ENCODE results near the gene DEPDC5. TPM values are rescaled to one million over a fixed set of nuclear protein-coding genes. Genes with fewer than 3 reads are reported as not detected.

The DEPDC5 gene
- total RNA-seq, 4 donors from 2014 or later: 11.7 to 15.4 (median 13.3) TPM

DNA sequence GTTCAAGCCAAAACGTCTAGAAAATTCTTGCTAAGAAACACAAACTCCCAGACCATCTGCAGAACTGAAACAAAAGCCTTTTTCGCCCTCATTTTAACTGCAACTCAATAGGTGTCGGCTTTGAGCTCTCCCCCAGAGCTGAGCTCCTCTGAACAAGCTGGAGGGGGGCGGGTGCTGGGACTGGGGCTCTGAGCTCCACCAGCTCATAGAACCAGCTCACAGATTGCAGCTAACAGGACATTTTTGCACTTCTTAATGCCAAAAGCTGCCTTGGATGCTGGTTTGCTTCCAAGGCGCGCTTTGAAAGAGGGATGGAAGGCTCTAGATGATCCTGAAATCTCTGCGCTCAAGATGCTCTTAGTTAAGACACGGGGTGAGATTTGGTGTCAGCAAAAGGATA is 184.5 kb downstream of the DEPDC5 start:
- 75% methylated on average over 8 of the region's 8 CpGs for WGBS, 2 donors
- TF ChIP-seq POLR2A (IDR thresholded peaks at IDR 0.05): no peak
- TF ChIP-seq, protein P1, sequence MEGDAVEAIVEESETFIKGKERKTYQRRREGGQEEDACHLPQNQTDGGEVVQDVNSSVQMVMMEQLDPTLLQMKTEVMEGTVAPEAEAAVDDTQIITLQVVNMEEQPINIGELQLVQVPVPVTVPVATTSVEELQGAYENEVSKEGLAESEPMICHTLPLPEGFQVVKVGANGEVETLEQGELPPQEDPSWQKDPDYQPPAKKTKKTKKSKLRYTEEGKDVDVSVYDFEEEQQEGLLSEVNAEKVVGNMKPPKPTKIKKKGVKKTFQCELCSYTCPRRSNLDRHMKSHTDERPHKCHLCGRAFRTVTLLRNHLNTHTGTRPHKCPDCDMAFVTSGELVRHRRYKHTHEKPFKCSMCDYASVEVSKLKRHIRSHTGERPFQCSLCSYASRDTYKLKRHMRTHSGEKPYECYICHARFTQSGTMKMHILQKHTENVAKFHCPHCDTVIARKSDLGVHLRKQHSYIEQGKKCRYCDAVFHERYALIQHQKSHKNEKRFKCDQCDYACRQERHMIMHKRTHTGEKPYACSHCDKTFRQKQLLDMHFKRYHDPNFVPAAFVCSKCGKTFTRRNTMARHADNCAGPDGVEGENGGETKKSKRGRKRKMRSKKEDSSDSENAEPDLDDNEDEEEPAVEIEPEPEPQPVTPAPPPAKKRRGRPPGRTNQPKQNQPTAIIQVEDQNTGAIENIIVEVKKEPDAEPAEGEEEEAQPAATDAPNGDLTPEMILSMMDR (IDR thresholded peaks at IDR 0.05): no peak
- DNase-seq (ENCODE audit: low spot score in 2 of 2): no peak

GRCh38 chr22:31940506-31940905 is 186.7 kb downstream of the DEPDC5 start:
- WGBS, 2 donors: 87 to 89% methylated on average over 9 of the region's 9 CpGs
- intact Hi-C loops (cut with DNase I; ENCODE audit: low total_unique reads): loop anchor here (10.0 kb wide), 1 partner anchor 386 kb away; no protein-coding TSS in a partner anchor

More for the DNA sequence above, 184.5 kb downstream of the DEPDC5 start:
- intact Hi-C loops (cut with DNase I; ENCODE audit: low total_unique reads): no loop called here
- H3K4me3 ChIP-seq (ENCODE audit: low read depth, poor library complexity, severe bottlenecking): no peak overlapping the region

DNA sequence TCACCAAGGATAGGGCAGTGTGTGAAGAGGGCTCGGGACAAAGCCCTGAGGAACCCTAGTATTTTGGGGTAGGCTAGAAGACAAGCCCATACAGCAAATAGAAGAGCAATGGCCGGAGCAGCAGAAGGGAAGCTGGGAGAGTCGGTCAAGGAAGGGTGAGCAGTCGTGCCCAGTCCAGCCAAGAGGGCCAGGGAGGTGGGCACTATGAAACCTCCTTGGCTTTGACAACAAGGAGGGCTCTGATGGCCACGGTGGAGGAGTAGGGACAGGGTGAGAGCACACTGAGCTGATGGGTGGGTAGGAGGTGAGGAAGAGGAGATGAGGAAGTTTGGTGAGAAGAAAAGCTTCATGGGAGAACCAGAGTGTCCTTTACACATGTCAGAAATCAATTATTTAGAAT is 188.3 kb downstream of the DEPDC5 start:
- no peak for DNase-seq (ENCODE audit: low spot score in 2 of 2)
- WGBS, 2 donors: 96 to 97% methylated on average over 5 of the region's 5 CpGs
- no peak for TF ChIP-seq POLR2A (IDR thresholded peaks at IDR 0.05)
- TF ChIP-seq, protein P1 (IDR thresholded peaks at IDR 0.05): no peak
- intact Hi-C loops (cut with DNase I; ENCODE audit: low total_unique reads): loop anchor here (10.0 kb wide), 1 partner anchor 387 kb away; no protein-coding TSS in a partner anchor
- H3K4me3 ChIP-seq (ENCODE audit: low read depth, poor library complexity, severe bottlenecking): no peak overlapping the region

More at GRCh38 chr22:31940506-31940905, 186.7 kb downstream of the DEPDC5 start:
- no peak for DNase-seq (ENCODE audit: low spot score in 2 of 2)
- no peak overlapping the region for H3K4me3 ChIP-seq (ENCODE audit: low read depth, poor library complexity, severe bottlenecking)
- TF ChIP-seq POLR2A (IDR thresholded peaks at IDR 0.05): no peak
- TF ChIP-seq, protein P1 (IDR thresholded peaks at IDR 0.05): no peak

GRCh38 chr22:31943206-31943977 is 189.6 kb downstream of the DEPDC5 start:
- TF ChIP-seq, protein P1 (IDR thresholded peaks at IDR 0.05): no peak
- TF ChIP-seq POLR2A (IDR thresholded peaks at IDR 0.05): no peak
- DNase-seq (ENCODE audit: low spot score in 2 of 2): peak in 1 of 2 donors; percentile 87
- WGBS, 2 donors: 45 to 76% methylated on average over 8 to 14 of the region's 15 CpGs
- intact Hi-C loops (cut with DNase I; ENCODE audit: low total_unique reads): loop anchor here (10.0 kb wide), 1 partner anchor 389 kb away; no protein-coding TSS in a partner anchor
- peak overlapping the region; percentile 1 for H3K4me3 ChIP-seq (ENCODE audit: low read depth, poor library complexity, severe bottlenecking)

- intact Hi-C loops (cut with DNase I; ENCODE audit: low total_unique reads): loop anchor here (10.0 kb wide), 1 partner anchor 389 kb away; no protein-coding TSS in a partner anchor
- peak; percentile 90 to 99 for DNase-seq (ENCODE audit: low spot score in 2 of 2)
- 0% methylated on average over 37 to 38 of the region's 86 CpGs for WGBS, 2 donors
- H3K4me3 ChIP-seq (ENCODE audit: low read depth, poor library complexity, severe bottlenecking): peak within 1 kb of the TSS; percentile 82
- TF ChIP-seq POLR2A (IDR thresholded peaks at IDR 0.05): peak in 1 of 2 donors; percentile 52
- TF ChIP-seq, protein P1 (IDR thresholded peaks at IDR 0.05): no peak
Measured at GRCh38 chr22:31943978-31944699, 190.3 kb downstream of the DEPDC5 start, which contains the start of gene YWHAH. Gene YWHAH, plus strand, starts transcription at chr22:31944535. Its CDS starts 199 bp downstream, at chr22:31944734.
